Measurements from ENCODE around the gene C16orf96.

C16orf96 gene

GRCh38 chr16:4636196-4636595 lies 80.1 kb downstream of the C16orf96 start (continued):
- no peak for TF ChIP-seq ZNF670 (tag by site-specific recombination; IDR thresholded peaks at IDR 0.05; ENCODE audit: low read depth)
- no peak for TF ChIP-seq ZNF704 (tag by site-specific recombination; IDR thresholded peaks at IDR 0.05)
- no peak for TF ChIP-seq ZSCAN16 (tag by site-specific recombination; IDR thresholded peaks at IDR 0.05)
- TF ChIP-seq ZNF239 (tag by site-specific recombination; IDR thresholded peaks at IDR 0.05): no peak
- TF ChIP-seq ZNF138 (tag by site-specific recombination; IDR thresholded peaks at IDR 0.05; ENCODE audit: borderline replicate concordance): no peak
- no peak for TF ChIP-seq PRDM10 (tag by site-specific recombination; IDR thresholded peaks at IDR 0.05)
- no peak for TF ChIP-seq KLF9 (tag by site-specific recombination; IDR thresholded peaks at IDR 0.05; ENCODE audit: low read depth)

GRCh38 chr16:4637501-4638166 lies 81.5 kb downstream of the C16orf96 start:
- TF ChIP-seq ZIC2 (tag by site-specific recombination; IDR thresholded peaks at IDR 0.05) (peak; percentile 50; the same call in 1 of the 2 replicates), BCL11A (tag by site-specific recombination; IDR thresholded peaks at IDR 0.05; ENCODE audit: low read depth) (no peak)
- CTCF ChIA-PET: interaction anchor here (0.6 to 1.4 kb wide), 4 partner anchors 12 to 24 kb away, joined by 3 to 5 read pairs (median 3); no protein-coding TSS in a partner anchor
- POLR2A ChIA-PET: interaction anchor here (0.7 kb wide), 1 partner anchor 204 kb away, joined by 4 read pairs; no protein-coding TSS in a partner anchor

GRCh38 chr16:4639899-4640509 lies 83.9 kb downstream of the C16orf96 start:
- ChIA-PET POLR2A (no interaction called here), CTCF (interaction anchor here (2.3 kb wide), 1 partner anchor 10 kb away, joined by 8 read pairs; no protein-coding TSS in a partner anchor)

More at GRCh38 chr16:4637501-4638166, 81.5 kb downstream of the C16orf96 start:
- Histone ChIP-seq H3K9me3 (ENCODE audit: control insufficient read depth, insufficient read depth, low read depth, low read length) (no peaks in the 10 kb centered on the region), H3K36me3 (ENCODE audit: control insufficient read depth in 2 of 2, insufficient read depth in 1 of 2, low read length in 2 of 2) (peaks cover 0 to 27% of the 10 kb centered on the region in 2 experiments; a peak in 2 of 3 replicates), H3K4me1 (ENCODE audit: control insufficient read depth, insufficient read depth, low read length) (no peaks in the 10 kb centered on the region), H3K27ac (ENCODE audit: extremely low read depth, low read depth, low read length) (no peak overlapping the region), H3K4me3 (ENCODE audit: low read depth, low read length) (no peak overlapping the region)

GRCh38 chr16:4640572-4641305 lies 84.6 kb downstream of the C16orf96 start:
- no peak for TF ChIP-seq ZNF48 (tag by site-specific recombination; IDR thresholded peaks at IDR 0.05)
- TF ChIP-seq EGR2 (tag by site-specific recombination; IDR thresholded peaks at IDR 0.05; ENCODE audit: low read depth): peak; percentile 53; the same call in 1 of the 2 replicates
- TF ChIP-seq KLF9 (tag by site-specific recombination; IDR thresholded peaks at IDR 0.05; ENCODE audit: low read depth): 0 out of 2 replicates have a peak, but pooled peaks have one; percentile 20
- TF ChIP-seq ZNF221 (tag by site-specific recombination; IDR thresholded peaks at IDR 0.05; ENCODE audit: borderline replicate concordance): no peak
- no peak for TF ChIP-seq CTCF (tag by site-specific recombination; IDR thresholded peaks at IDR 0.05)
- TF ChIP-seq ZFHX2 (tag by site-specific recombination; conservative IDR thresholded peaks at IDR 0.05): peak; percentile 55
- no peaks in the 10 kb centered on the region for H3K4me1 ChIP-seq (ENCODE audit: control insufficient read depth, insufficient read depth, low read length)
- no peak overlapping the region for H3K4me3 ChIP-seq (ENCODE audit: low read depth, low read length)
- H3K27ac ChIP-seq (ENCODE audit: extremely low read depth, low read depth, low read length): no peak overlapping the region
- ChIA-PET POLR2A (no interaction called here), CTCF (interaction anchor here (0.6 to 2.3 kb wide), 2 partner anchors 9 to 91 kb away, joined by 5 to 8 read pairs; no protein-coding TSS in a partner anchor)
- H3K9me3 ChIP-seq (ENCODE audit: control insufficient read depth, insufficient read depth, low read depth, low read length): no peaks in the 10 kb centered on the region
- peaks cover 0 to 20% of the 10 kb centered on the region in 2 experiments; a peak in 2 of 3 replicates for H3K36me3 ChIP-seq (ENCODE audit: control insufficient read depth in 2 of 2, insufficient read depth in 1 of 2, low read length in 2 of 2)

More at GRCh38 chr16:4639899-4640509, 83.9 kb downstream of the C16orf96 start:
- no peak overlapping the region for H3K4me3 ChIP-seq (ENCODE audit: low read depth, low read length)
- TF ChIP-seq SP3 (tag by site-specific recombination; IDR thresholded peaks at IDR 0.05): no peak
- TF ChIP-seq GLIS2 (tag by site-specific recombination; IDR thresholded peaks at IDR 0.05): no peak
- no peak for TF ChIP-seq WT1 (tag by site-specific recombination; IDR thresholded peaks at IDR 0.05)
- no peak for TF ChIP-seq ZFP69B (tag by site-specific recombination; IDR thresholded peaks at IDR 0.05)
- TF ChIP-seq ZNF544 (tag by site-specific recombination; IDR thresholded peaks at IDR 0.05): no peak
- no peak for TF ChIP-seq ZSCAN16 (tag by site-specific recombination; IDR thresholded peaks at IDR 0.05)
- TF ChIP-seq PRDM1 (tag by site-specific recombination; IDR thresholded peaks at IDR 0.05): no peak
- H3K27ac ChIP-seq (ENCODE audit: extremely low read depth, low read depth, low read length): no peak overlapping the region
- no peaks in the 10 kb centered on the region for H3K9me3 ChIP-seq (ENCODE audit: control insufficient read depth, insufficient read depth, low read depth, low read length)
- no peaks in the 10 kb centered on the region for H3K4me1 ChIP-seq (ENCODE audit: control insufficient read depth, insufficient read depth, low read length)
- H3K36me3 ChIP-seq (ENCODE audit: control insufficient read depth in 2 of 2, insufficient read depth in 1 of 2, low read length in 2 of 2): peaks cover 0 to 16% of the 10 kb centered on the region in 2 experiments; a peak in 2 of 3 replicates

All from HEK293 (cell line).